ENCODE measurements around the gene NFASC.
A peak's percentile ranks its signal among the peaks of the same experiment; 100 is the strongest.

Gene NFASC

GRCh38 chr1:205042911-205043806 lies 172.5 kb downstream of the NFASC start, which contains the start of gene CNTN2:
Gene CNTN2 (plus strand): TSS chr1:205043212. CDS start chr1:205053186, 9,974 bp downstream.
- no peak for DNase-seq

GRCh38 chr1:205043866-205044265 lies 173.2 kb downstream of the NFASC start:
- no peak for DNase-seq

- DNase-seq: no peak
Measured at GRCh38 chr1:205044741-205045140, 174.1 kb downstream of the NFASC start.

GRCh38 chr1:205045146-205045545 lies 174.5 kb downstream of the NFASC start:
- no peak for DNase-seq

GRCh38 chr1:205046870-205047269 lies 176.2 kb downstream of the NFASC start:
- DNase-seq: no peak

GRCh38 chr1:205047764-205048231 lies 177.1 kb downstream of the NFASC start:
- no peak for DNase-seq

GRCh38 chr1:205048382-205048781 lies 177.7 kb downstream of the NFASC start:
- DNase-seq: no peak

GRCh38 chr1:205049479-205049878 lies 178.8 kb downstream of the NFASC start:
- no peak for DNase-seq

GRCh38 chr1:205052690-205053089 lies 182.0 kb downstream of the NFASC start:
- no peak for DNase-seq

GRCh38 chr1:205053296-205053695 lies 182.6 kb downstream of the NFASC start:
- DNase-seq: no peak

GRCh38 chr1:205054013-205054412 lies 183.4 kb downstream of the NFASC start:
- DNase-seq: no peak

GRCh38 chr1:205056188-205056611 lies 185.5 kb downstream of the NFASC start:
- DNase-seq: no peak

GRCh38 chr1:205056956-205057568 lies 186.4 kb downstream of the NFASC start:
- no peak for DNase-seq

- no peak for DNase-seq
Measured at GRCh38 chr1:205057808-205058575, 187.3 kb downstream of the NFASC start.

GRCh38 chr1:205058853-205059252 lies 188.2 kb downstream of the NFASC start:
- DNase-seq: no peak

GRCh38 chr1:205059660-205060059 lies 189.0 kb downstream of the NFASC start:
- DNase-seq: no peak

- no peak for DNase-seq
Measured at GRCh38 chr1:205060746-205061145, 190.1 kb downstream of the NFASC start.

GRCh38 chr1:205061227-205061626 lies 190.6 kb downstream of the NFASC start:
- DNase-seq: no peak

GRCh38 chr1:205061665-205062069 lies 191.0 kb downstream of the NFASC start:
- DNase-seq: peak; percentile 74 to 82 (median 80)

GRCh38 chr1:205062319-205062718 lies 191.7 kb downstream of the NFASC start:
- no peak for DNase-seq

GRCh38 chr1:205062895-205063294 lies 192.2 kb downstream of the NFASC start:
- DNase-seq: no peak

GRCh38 chr1:205064301-205064700 lies 193.6 kb downstream of the NFASC start:
- no peak for DNase-seq

- DNase-seq: no peak
Measured at GRCh38 chr1:205064741-205065316, 194.2 kb downstream of the NFASC start.
